ENCODE measurements around the gene HMGN4. TPM values are rescaled to one million over a fixed set of nuclear protein-coding genes. Genes with fewer than 3 reads are reported as not detected.

The HMGN4 gene
- total and polyA plus RNA-seq, 9 of the 15 experiments (the other 6 are each of a cell fraction or from before 2014, with no cell fraction given), result 35.4 to 134 (median 94.1) TPM

- TF ChIP-seq, protein P1, sequence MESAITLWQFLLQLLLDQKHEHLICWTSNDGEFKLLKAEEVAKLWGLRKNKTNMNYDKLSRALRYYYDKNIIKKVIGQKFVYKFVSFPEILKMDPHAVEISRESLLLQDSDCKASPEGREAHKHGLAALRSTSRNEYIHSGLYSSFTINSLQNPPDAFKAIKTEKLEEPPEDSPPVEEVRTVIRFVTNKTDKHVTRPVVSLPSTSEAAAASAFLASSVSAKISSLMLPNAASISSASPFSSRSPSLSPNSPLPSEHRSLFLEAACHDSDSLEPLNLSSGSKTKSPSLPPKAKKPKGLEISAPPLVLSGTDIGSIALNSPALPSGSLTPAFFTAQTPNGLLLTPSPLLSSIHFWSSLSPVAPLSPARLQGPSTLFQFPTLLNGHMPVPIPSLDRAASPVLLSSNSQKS (CRISPR knock-in tag; IDR thresholded peaks at IDR 0.05), result no peak
- TF ChIP-seq CCAR2 (IDR thresholded peaks at IDR 0.05; ENCODE audit: low read depth, low read length) (no peak), PHF20 (IDR thresholded peaks at IDR 0.05; ENCODE audit: partially characterized antibody) (no peak), HNRNPUL1 (IDR thresholded peaks at IDR 0.05; ENCODE audit: low read length) (no peak), ZSCAN29 (IDR thresholded peaks at IDR 0.05) (peak; percentile 90), PTTG1 (tag; IDR thresholded peaks at IDR 0.05; ENCODE audit: low read depth) (no peak), ZNF133 (CRISPR knock-in tag; IDR thresholded peaks at IDR 0.05) (no peak), MCM5 (IDR thresholded peaks at IDR 0.05; ENCODE audit: low read depth) (no peak), KDM4B (IDR thresholded peaks at IDR 0.05; ENCODE audit: borderline replicate concordance in 2 of 2, low read depth in 1 of 2) (no peak), GTF2E2 (tag; IDR thresholded peaks at IDR 0.05) (no peak), MEF2D (tag; conservative IDR thresholded peaks at IDR 0.05; ENCODE audit: low read depth) (0 out of 2 replicates have a peak, but pooled peaks have one; percentile 26), SMAD4 (CRISPR knock-in tag; conservative IDR thresholded peaks at IDR 0.05) (no peak), ARID3A (IDR thresholded peaks at IDR 0.05; ENCODE audit: borderline replicate concordance, low read depth, low read length) (no peak), TCF7 (IDR thresholded peaks at IDR 0.05; ENCODE audit: borderline replicate concordance) (no peak), CREB1 (IDR thresholded peaks at IDR 0.05) (0 out of 2 replicates have a peak, but pooled peaks have one; percentile 18), CREB1 (CRISPR knock-in tag; IDR thresholded peaks at IDR 0.05) (peak; percentile 59; the same call in 1 of the 2 replicates), SIRT6 (IDR thresholded peaks at IDR 0.05; ENCODE audit: low read depth, low read length) (peak; percentile 86)
Observed at GRCh38 chr6:26568601-26569432, 30.7 kb downstream of the HMGN4 start (continued).

Measured in K562 (cell line).